ENCODE data around the gene HACD2.
"Not testable (repeated sequence)": the region's sequence is repeated elsewhere in the genome, so short reads cannot be mapped to it uniquely, and the experiment has no call there.

The HACD2 gene

DNA sequence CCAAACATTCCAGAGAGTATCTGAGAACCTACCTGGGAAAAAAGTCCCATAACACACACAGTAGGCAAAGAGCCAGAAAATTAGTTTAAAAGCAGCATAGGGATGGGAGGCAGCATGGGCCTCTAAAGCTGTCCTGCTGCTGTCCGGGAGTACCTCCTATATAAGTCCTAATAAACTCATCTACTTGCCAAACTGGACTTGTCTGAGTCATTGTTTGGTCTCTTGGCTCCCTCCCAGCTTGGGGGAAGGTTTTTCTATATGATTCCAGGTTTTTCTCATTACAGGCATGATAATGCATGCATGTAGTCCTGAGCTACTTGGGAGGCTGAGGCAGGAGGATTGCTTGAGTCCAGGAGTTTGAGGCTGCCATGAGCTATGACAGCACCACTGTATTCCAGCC lies 17.5 kb upstream of the HACD2 start:
- TF ChIP-seq, protein P1, sequence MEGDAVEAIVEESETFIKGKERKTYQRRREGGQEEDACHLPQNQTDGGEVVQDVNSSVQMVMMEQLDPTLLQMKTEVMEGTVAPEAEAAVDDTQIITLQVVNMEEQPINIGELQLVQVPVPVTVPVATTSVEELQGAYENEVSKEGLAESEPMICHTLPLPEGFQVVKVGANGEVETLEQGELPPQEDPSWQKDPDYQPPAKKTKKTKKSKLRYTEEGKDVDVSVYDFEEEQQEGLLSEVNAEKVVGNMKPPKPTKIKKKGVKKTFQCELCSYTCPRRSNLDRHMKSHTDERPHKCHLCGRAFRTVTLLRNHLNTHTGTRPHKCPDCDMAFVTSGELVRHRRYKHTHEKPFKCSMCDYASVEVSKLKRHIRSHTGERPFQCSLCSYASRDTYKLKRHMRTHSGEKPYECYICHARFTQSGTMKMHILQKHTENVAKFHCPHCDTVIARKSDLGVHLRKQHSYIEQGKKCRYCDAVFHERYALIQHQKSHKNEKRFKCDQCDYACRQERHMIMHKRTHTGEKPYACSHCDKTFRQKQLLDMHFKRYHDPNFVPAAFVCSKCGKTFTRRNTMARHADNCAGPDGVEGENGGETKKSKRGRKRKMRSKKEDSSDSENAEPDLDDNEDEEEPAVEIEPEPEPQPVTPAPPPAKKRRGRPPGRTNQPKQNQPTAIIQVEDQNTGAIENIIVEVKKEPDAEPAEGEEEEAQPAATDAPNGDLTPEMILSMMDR (conservative IDR thresholded peaks at IDR 0.05; ENCODE audit: control insufficient read depth, insufficient read depth, low read depth, low read length), result no peak
- DNase-seq (ENCODE audit: low read depth), result peak; percentile 94
- no peak overlapping the region for H3K4me3 ChIP-seq (ENCODE audit: control insufficient read depth, low read depth, low read length)

GRCh38 chr3:123600863-123601262 lies 16.0 kb upstream of the HACD2 start:
- H3K4me3 ChIP-seq (ENCODE audit: control insufficient read depth, low read depth, low read length); DNase-seq (ENCODE audit: low read depth): not testable (repeated sequence)

GRCh38 chr3:123597561-123597960 lies 12.7 kb upstream of the HACD2 start:
- TF ChIP-seq, protein P1 (conservative IDR thresholded peaks at IDR 0.05; ENCODE audit: control insufficient read depth, insufficient read depth, low read depth, low read length), result no peak
- no peak overlapping the region for H3K4me3 ChIP-seq (ENCODE audit: control insufficient read depth, low read depth, low read length)
- DNase-seq (ENCODE audit: low read depth), result no peak

- TF ChIP-seq, protein P1 (conservative IDR thresholded peaks at IDR 0.05; ENCODE audit: control insufficient read depth, insufficient read depth, low read depth, low read length), result no peak
Measured at GRCh38 chr3:123595396-123596180, 10.7 kb upstream of the HACD2 start.

DNA sequence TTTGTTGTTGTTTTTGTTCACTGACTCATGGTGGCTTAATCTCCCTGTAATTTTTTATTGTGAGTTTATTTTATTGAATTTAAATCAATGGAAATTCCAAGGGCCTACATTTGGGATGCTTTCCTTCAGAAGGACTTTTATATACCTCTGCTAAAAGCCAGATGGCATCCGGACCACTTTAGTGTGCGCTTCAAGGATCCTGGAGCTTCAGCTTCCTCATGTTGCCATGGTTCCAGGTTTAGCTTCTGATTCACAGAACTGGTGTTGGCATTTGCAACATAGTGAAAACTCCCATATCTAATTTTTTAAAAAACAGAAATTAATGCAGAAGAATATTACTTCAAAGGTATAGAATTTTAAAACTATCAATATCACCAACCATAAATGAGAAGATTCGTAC lies 8.5 kb upstream of the HACD2 start:
- DNase-seq (ENCODE audit: low read depth), result no peak
- no peak overlapping the region for H3K4me3 ChIP-seq (ENCODE audit: control insufficient read depth, low read depth, low read length)
- TF ChIP-seq, protein P1 (conservative IDR thresholded peaks at IDR 0.05; ENCODE audit: control insufficient read depth, insufficient read depth, low read depth, low read length), result no peak

More at GRCh38 chr3:123595396-123596180, 10.7 kb upstream of the HACD2 start:
- no peak for DNase-seq (ENCODE audit: low read depth)
- H3K4me3 ChIP-seq (ENCODE audit: control insufficient read depth, low read depth, low read length), result no peak overlapping the region

GRCh38 chr3:123590685-123591450 lies 6.0 kb upstream of the HACD2 start:
- DNase-seq (ENCODE audit: low read depth), result no peak
- TF ChIP-seq, protein P1 (conservative IDR thresholded peaks at IDR 0.05; ENCODE audit: control insufficient read depth, insufficient read depth, low read depth, low read length), result no peak
- H3K4me3 ChIP-seq (ENCODE audit: control insufficient read depth, low read depth, low read length), result no peak overlapping the region

- TF ChIP-seq, protein P1 (conservative IDR thresholded peaks at IDR 0.05; ENCODE audit: control insufficient read depth, insufficient read depth, low read depth, low read length), result no peak
- H3K4me3 ChIP-seq (ENCODE audit: control insufficient read depth, low read depth, low read length), result no peak overlapping the region
- no peak for DNase-seq (ENCODE audit: low read depth)
Measured at GRCh38 chr3:123587401-123587800, 2.5 kb upstream of the HACD2 start.

Measured in fibroblast of mammary gland (primary cell).